H1 (cell line): Measurements from ENCODE around the gene CMIP. TPM values are rescaled to one million over a fixed set of nuclear protein-coding genes. Genes with fewer than 3 reads are reported as not detected.

ENCODE experiments used
- CHD7 ChIP-seq: fragments of 300-600 bp; sonication (generic); IDR thresholded peaks from 2 replicates; pipeline ENCODE4 v1.7.1; 2012; ENCODE audit warnings: low read length, moderate library complexity, mild to moderate bottlenecking, inconsistent platforms; ENCODE audit not compliant: insufficient replicate concordance
- CREB1 ChIP-seq: IDR thresholded peaks from 2 replicates; pipeline ENCODE4 v1.6.1; 2012; ENCODE audit warnings: inconsistent platforms
- EP300 ChIP-seq, 2 experiments: IDR thresholded peaks; 1 replicate in 1 of 2; 2 replicates in 1 of 2; pipeline ENCODE4 v1.6.1; 2011 to 2012; ENCODE audit warnings: low read depth in 2 of 2, low read length in 2 of 2, mild to moderate bottlenecking in 2 of 2, borderline replicate concordance in 1 of 2, inconsistent platforms in 1 of 2, moderate library complexity in 1 of 2
- NRF1 ChIP-seq: IDR thresholded peaks from 2 replicates; pipeline ENCODE4 v1.6.1; 2011; ENCODE audit warnings: mild to moderate bottlenecking, low read depth, low read length, improper control_type of control experiment
- RAD21 ChIP-seq, 2 experiments: IDR thresholded peaks in 1 of 2; conservative IDR thresholded peaks in 1 of 2; 2 replicates each; pipeline ENCODE4 v1.6.1; 2011; ENCODE audit warnings: low read depth in 2 of 2, low read length in 2 of 2, improper control_type of control experiment in 1 of 2, inconsistent platforms in 1 of 2, mild to moderate bottlenecking in 1 of 2, moderate library complexity in 1 of 2
- RBBP5 ChIP-seq: IDR thresholded peaks from 2 replicates; pipeline ENCODE4 v1.7.1; 2012; ENCODE audit warnings: low read depth, mild to moderate bottlenecking, inconsistent platforms, low read length, moderate library complexity, borderline replicate concordance
- SUZ12 ChIP-seq: fragments of 200-600 bp; sonication (generic); IDR thresholded peaks from 2 replicates; pipeline ENCODE4 v1.6.1; 2012; ENCODE audit warnings: mild to moderate bottlenecking, inconsistent platforms, low read length, moderate library complexity, mixed read lengths
- polyA plus RNA-seq, 7 experiments: library from polyadenylated mRNA; depleted of rRNA in 3 of 7; stranded (reverse) in 5 of 7; unstranded in 2 of 7; fragments of >200 nt in 5 of 7; fragments of 200-250 nt in 2 of 7; gene quantifications; 1 replicate in 5 of 7; 2 replicates in 1 of 7; 4 replicates in 1 of 7; pipeline versions ENCODE4 v1.2.1 to v1.2.3, GENCODE V29; 2011 to 2013; ENCODE audit warnings: missing spikeins in 2 of 7, mixed read lengths in 2 of 7
- total RNA-seq: library from RNA; stranded (reverse); fragmentation: NEBNext Ultra II Directional; extraction: Animal tissue kit (Norgen Biotek cat#: 25700); gene quantifications from 2 replicates; pipeline ENCODE4 v1.2.1, GENCODE V29; 2021
- TF ChIP-seq, protein P1 (sequence below): IDR thresholded peaks from 2 replicates; pipeline ENCODE4 v1.6.1; 2011; ENCODE audit warnings: low read length, improper control_type of control experiment

CMIP gene
- total and polyA plus RNA-seq, 2 of the 8 experiments (the other 6 are each of a cell fraction or from before 2014, with no cell fraction given) = 7.9 to 53.2 TPM

- TF ChIP-seq CHD7 (no peak), CREB1 (no peak), EP300 (IDR thresholded peaks at IDR 0.05; ENCODE audit: borderline replicate concordance in 1 of 2, low read depth in 2 of 2, low read length in 2 of 2) (no peak), NRF1 (no peak), SUZ12 (no peak), RAD21 (IDR thresholded peaks at IDR 0.05 in 1 of 2, conservative IDR thresholded peaks at IDR 0.05 in 1 of 2; ENCODE audit: low read depth in 2 of 2, low read length in 2 of 2) (no peak), RBBP5 (no peak)
- TF ChIP-seq, protein P1, sequence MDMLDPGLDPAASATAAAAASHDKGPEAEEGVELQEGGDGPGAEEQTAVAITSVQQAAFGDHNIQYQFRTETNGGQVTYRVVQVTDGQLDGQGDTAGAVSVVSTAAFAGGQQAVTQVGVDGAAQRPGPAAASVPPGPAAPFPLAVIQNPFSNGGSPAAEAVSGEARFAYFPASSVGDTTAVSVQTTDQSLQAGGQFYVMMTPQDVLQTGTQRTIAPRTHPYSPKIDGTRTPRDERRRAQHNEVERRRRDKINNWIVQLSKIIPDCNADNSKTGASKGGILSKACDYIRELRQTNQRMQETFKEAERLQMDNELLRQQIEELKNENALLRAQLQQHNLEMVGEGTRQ = no peak
Measured at GRCh38 chr16:81549547-81550431, 105.2 kb downstream of the CMIP start (continued).
